ENCODE data around the gene NACC2. TPM values are rescaled to one million over a fixed set of nuclear protein-coding genes. Genes with fewer than 3 reads are reported as not detected.

The NACC2 gene
- total RNA-seq, 1 experiment from 2014 or later = 62.0 TPM

- CTCF ChIA-PET = no interaction called here
Observed at GRCh38 chr9:135965124-135965756, 129.8 kb downstream of the NACC2 start.

GRCh38 chr9:135963938-135964337, 131.2 kb downstream of the NACC2 start:
- in situ Hi-C loops (cut with HindIII; ENCODE audit: low pct_unique_long_range_greater_than_20kb, low sequenced_read_pairs) (no loop called here), intact Hi-C loops (cut with micrococcal nuclease; ENCODE audit: unreplicated experiment) (no loop called here)
- BruUV-seq (replicated peaks) = no TSS peak
- Histone ChIP-seq H3K9me3 (ENCODE audit: control insufficient read depth, insufficient read depth, low read depth, low read length) (no peaks in the 10 kb centered on the region), H3K4me1 (ENCODE audit: control insufficient read depth, insufficient read depth, low read length) (peaks cover 3% of the 10 kb centered on the region; the same call in 1 of the 2 replicates), H3K36me3 (ENCODE audit: control insufficient read depth, insufficient read depth, low read length) (no peaks in the 10 kb centered on the region), H3K4me3 (ENCODE audit: low read depth in 2 of 2, low read length in 2 of 2) (no peak overlapping the region), H3K27me3 (ENCODE audit: control insufficient read depth, insufficient read depth, low read length) (no peaks in the 10 kb centered on the region), H3K27ac (ENCODE audit: low read length) (no peak overlapping the region)
- DNase-seq (ENCODE audit: low read depth, low spot score) (no peak), ATAC-seq (no peak)
- ChIA-PET POLR2A (no interaction called here), CTCF (no interaction called here)
- TF ChIP-seq CTCF (IDR thresholded peaks at IDR 0.05) = no peak
- TF ChIP-seq SIN3A (IDR thresholded peaks at IDR 0.05; ENCODE audit: borderline replicate concordance, insufficient read depth, low read depth, low read length) = no peak
- TF ChIP-seq POLR2AphosphoS5 (IDR thresholded peaks at IDR 0.05; ENCODE audit: low read depth, low read length) = no peak
- TF ChIP-seq, protein P1, sequence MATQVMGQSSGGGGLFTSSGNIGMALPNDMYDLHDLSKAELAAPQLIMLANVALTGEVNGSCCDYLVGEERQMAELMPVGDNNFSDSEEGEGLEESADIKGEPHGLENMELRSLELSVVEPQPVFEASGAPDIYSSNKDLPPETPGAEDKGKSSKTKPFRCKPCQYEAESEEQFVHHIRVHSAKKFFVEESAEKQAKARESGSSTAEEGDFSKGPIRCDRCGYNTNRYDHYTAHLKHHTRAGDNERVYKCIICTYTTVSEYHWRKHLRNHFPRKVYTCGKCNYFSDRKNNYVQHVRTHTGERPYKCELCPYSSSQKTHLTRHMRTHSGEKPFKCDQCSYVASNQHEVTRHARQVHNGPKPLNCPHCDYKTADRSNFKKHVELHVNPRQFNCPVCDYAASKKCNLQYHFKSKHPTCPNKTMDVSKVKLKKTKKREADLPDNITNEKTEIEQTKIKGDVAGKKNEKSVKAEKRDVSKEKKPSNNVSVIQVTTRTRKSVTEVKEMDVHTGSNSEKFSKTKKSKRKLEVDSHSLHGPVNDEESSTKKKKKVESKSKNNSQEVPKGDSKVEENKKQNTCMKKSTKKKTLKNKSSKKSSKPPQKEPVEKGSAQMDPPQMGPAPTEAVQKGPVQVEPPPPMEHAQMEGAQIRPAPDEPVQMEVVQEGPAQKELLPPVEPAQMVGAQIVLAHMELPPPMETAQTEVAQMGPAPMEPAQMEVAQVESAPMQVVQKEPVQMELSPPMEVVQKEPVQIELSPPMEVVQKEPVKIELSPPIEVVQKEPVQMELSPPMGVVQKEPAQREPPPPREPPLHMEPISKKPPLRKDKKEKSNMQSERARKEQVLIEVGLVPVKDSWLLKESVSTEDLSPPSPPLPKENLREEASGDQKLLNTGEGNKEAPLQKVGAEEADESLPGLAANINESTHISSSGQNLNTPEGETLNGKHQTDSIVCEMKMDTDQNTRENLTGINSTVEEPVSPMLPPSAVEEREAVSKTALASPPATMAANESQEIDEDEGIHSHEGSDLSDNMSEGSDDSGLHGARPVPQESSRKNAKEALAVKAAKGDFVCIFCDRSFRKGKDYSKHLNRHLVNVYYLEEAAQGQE (IDR thresholded peaks at IDR 0.05; ENCODE audit: insufficient read depth in 1 of 2, low read depth in 2 of 2, low read length in 1 of 2) = no peak
- no peak for TF ChIP-seq TCF7L2 (IDR thresholded peaks at IDR 0.05; ENCODE audit: low read depth, low read length)

More at GRCh38 chr9:135965124-135965756, 129.8 kb downstream of the NACC2 start:
- TF ChIP-seq, protein P1 (IDR thresholded peaks at IDR 0.05; ENCODE audit: insufficient read depth in 1 of 2, low read depth in 2 of 2, low read length in 1 of 2) = no peak
- TF ChIP-seq POLR2AphosphoS5 (IDR thresholded peaks at IDR 0.05; ENCODE audit: low read depth, low read length) (no peak), CTCF (IDR thresholded peaks at IDR 0.05) (no peak), SIN3A (IDR thresholded peaks at IDR 0.05; ENCODE audit: borderline replicate concordance, insufficient read depth, low read depth, low read length) (no peak), TCF7L2 (IDR thresholded peaks at IDR 0.05; ENCODE audit: low read depth, low read length) (no peak)
- no TSS peak for BruUV-seq (replicated peaks)
- Histone ChIP-seq H3K9me3 (ENCODE audit: control insufficient read depth, insufficient read depth, low read depth, low read length) (no peaks in the 10 kb centered on the region), H3K4me3 (ENCODE audit: low read depth in 2 of 2, low read length in 2 of 2) (no peak overlapping the region), H3K27ac (ENCODE audit: low read length) (no peak overlapping the region), H3K36me3 (ENCODE audit: control insufficient read depth, insufficient read depth, low read length) (no peaks in the 10 kb centered on the region), H3K27me3 (ENCODE audit: control insufficient read depth, insufficient read depth, low read length) (no peaks in the 10 kb centered on the region), H3K4me1 (ENCODE audit: control insufficient read depth, insufficient read depth, low read length) (peaks cover 3% of the 10 kb centered on the region; the same call in 1 of the 2 replicates)
- DNase-seq (ENCODE audit: low read depth, low spot score) (no peak), ATAC-seq (no peak)
- POLR2A ChIA-PET = no interaction called here
- in situ Hi-C loops (cut with HindIII; ENCODE audit: low pct_unique_long_range_greater_than_20kb, low sequenced_read_pairs) = no loop called here
- intact Hi-C loops (cut with micrococcal nuclease; ENCODE audit: unreplicated experiment) = no loop called here
